SK-N-SH treated with all-trans-retinoic acid at 6 μM for 48 hours (cell line): Measurements from ENCODE around the gene MAP1B.

Experiments
- ARNTL ChIP-seq: fragments of 450-650 bp; formaldehyde crosslinking; IDR thresholded peaks from 2 replicates; pipeline ENCODE4 v1.5.0; 2020; ENCODE audit warnings: low read depth, mild to moderate bottlenecking, moderate library complexity, borderline replicate concordance
- GLIS3 ChIP-seq: fragments of 250-450 bp; sonication (Bioruptor Pico); IDR thresholded peaks from 2 replicates; pipeline ENCODE4 v1.5.0; 2020; ENCODE audit warnings: mild to moderate bottlenecking, moderate library complexity
- ZFP3 ChIP-seq: fragments of 250-450 bp; sonication (Bioruptor Pico); IDR thresholded peaks from 2 replicates; pipeline ENCODE4 v1.5.0; 2020; ENCODE audit warnings: mild to moderate bottlenecking, moderate library complexity
- ZNF565 ChIP-seq: fragments of 450-650 bp; formaldehyde crosslinking; conservative IDR thresholded peaks from 2 replicates; pipeline ENCODE4 v1.5.0; 2020; ENCODE audit warnings: low read depth, mild to moderate bottlenecking, moderate library complexity
- TF ChIP-seq, protein P1 (sequence below): fragments of 250-450 bp; sonication (Bioruptor Pico); IDR thresholded peaks from 2 replicates; pipeline ENCODE4 v1.8.0; 2020; ENCODE audit warnings: mild to moderate bottlenecking, moderate library complexity, borderline replicate concordance
- TF ChIP-seq, protein P2 (sequence below): fragments of 250-450 bp; sonication (Bioruptor Pico); IDR thresholded peaks from 2 replicates; pipeline ENCODE4 v1.8.0; 2021; ENCODE audit warnings: low read depth, mild to moderate bottlenecking, moderate library complexity, borderline replicate concordance

DNA sequence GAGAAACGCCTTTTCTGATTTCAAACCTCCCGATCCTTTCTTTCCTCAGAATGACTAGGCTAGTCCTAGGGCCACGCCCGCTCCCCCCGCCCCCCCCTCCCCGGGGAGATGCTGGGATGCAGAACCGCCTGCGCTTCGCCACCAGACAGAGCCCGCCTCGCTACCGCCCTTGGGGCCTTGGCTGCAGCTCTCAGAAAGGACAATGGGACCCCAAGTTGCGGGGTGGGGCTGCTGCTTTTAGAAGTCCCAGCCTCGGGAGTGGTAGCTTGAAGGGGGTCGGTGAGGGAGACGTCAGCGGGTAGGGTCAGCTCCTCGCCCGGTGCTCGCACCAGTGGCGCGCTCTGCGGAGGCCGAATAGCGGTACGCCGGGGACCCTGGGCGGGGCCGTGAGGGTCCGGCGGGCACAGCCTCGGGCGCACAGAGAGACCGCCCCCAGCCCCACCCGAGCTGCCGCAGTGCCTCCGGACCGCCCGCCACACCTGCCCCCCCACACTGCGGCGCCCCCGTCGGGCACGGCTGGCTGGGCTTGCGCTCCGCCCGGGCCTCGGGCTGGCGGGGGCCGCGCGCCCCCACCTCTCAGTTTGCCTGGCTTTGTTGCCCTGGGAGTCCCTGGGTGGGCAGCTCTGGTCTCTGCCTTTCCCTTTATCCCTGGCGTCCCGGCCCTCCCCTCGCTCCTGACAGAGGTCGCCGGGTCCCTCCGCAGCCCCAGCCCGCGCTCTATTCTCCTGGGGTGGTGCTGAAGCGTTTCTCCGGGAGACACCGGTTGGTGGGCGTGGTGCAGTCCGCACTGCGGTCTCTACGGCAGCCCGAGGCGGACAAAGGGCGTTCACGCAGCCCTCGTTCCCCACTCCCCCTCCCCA, 1.2 kb downstream of the MAP1B start:
- TF ChIP-seq ZFP3 (CRISPR knock-in tag) (no peak), ARNTL (CRISPR knock-in tag) (no peak), ZNF565 (CRISPR knock-in tag) (no peak), GLIS3 (CRISPR knock-in tag) (no peak)
- TF ChIP-seq, protein P1, sequence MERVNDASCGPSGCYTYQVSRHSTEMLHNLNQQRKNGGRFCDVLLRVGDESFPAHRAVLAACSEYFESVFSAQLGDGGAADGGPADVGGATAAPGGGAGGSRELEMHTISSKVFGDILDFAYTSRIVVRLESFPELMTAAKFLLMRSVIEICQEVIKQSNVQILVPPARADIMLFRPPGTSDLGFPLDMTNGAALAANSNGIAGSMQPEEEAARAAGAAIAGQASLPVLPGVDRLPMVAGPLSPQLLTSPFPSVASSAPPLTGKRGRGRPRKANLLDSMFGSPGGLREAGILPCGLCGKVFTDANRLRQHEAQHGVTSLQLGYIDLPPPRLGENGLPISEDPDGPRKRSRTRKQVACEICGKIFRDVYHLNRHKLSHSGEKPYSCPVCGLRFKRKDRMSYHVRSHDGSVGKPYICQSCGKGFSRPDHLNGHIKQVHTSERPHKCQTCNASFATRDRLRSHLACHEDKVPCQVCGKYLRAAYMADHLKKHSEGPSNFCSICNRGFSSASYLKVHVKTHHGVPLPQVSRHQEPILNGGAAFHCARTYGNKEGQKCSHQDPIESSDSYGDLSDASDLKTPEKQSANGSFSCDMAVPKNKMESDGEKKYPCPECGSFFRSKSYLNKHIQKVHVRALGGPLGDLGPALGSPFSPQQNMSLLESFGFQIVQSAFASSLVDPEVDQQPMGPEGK (CRISPR knock-in tag): 0 out of 2 replicates have a peak, but pooled peaks have one; percentile 31
- TF ChIP-seq, protein P2, sequence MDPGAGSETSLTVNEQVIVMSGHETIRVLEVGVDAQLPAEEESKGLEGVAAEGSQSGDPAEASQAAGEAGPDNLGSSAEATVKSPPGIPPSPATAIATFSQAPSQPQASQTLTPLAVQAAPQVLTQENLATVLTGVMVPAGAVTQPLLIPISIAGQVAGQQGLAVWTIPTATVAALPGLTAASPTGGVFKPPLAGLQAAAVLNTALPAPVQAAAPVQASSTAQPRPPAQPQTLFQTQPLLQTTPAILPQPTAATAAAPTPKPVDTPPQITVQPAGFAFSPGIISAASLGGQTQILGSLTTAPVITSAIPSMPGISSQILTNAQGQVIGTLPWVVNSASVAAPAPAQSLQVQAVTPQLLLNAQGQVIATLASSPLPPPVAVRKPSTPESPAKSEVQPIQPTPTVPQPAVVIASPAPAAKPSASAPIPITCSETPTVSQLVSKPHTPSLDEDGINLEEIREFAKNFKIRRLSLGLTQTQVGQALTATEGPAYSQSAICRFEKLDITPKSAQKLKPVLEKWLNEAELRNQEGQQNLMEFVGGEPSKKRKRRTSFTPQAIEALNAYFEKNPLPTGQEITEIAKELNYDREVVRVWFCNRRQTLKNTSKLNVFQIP (CRISPR knock-in tag): no peak
